DND-41 (cell line): ENCODE data around the gene ZNF607.

Experiments used
- ATAC-seq: fragments of 200-7000 bp; cut with Tn5 transposase; 3 replicates; pipeline ENCODE4 v1.9.1; 2021; ENCODE audit warnings: low read depth; ENCODE audit not compliant: insufficient read depth
- DNase-seq: peaks from one replicate; pipeline ENCODE4 v3.0.0-alpha.2; 2020
- H2AFZ ChIP-seq: 2 replicates; pipeline ENCODE4 v1.6.0; 2012; ENCODE audit warnings: low read depth, low read length
- H3K27ac ChIP-seq: 2 replicates; pipeline ENCODE4 v1.5.1; 2012; ENCODE audit warnings: low read length, inconsistent platforms
- H3K27me3 ChIP-seq: fragments of 200-600 bp; sonication (generic); 2 replicates; pipeline ENCODE4 v1.6.0; 2012; ENCODE audit warnings: low read length, mild to moderate bottlenecking, inconsistent platforms; ENCODE audit not compliant: insufficient read depth, poor library complexity
- H3K36me3 ChIP-seq: 2 replicates; pipeline ENCODE4 v1.5.1; 2012; ENCODE audit warnings: low read length, inconsistent platforms; ENCODE audit not compliant: insufficient read depth
- H3K4me1 ChIP-seq: 2 replicates; pipeline ENCODE4 v1.5.1; 2012; ENCODE audit warnings: mild to moderate bottlenecking, low read length; ENCODE audit not compliant: insufficient read depth
- H3K4me2 ChIP-seq: 2 replicates; pipeline ENCODE4 v1.6.0; 2012; ENCODE audit warnings: mild to moderate bottlenecking, moderate library complexity, low read length, inconsistent platforms; ENCODE audit not compliant: insufficient read depth
- H3K4me3 ChIP-seq, 2 experiments: fragments of 200-600 bp in 1 of 2; shearing (Covaris generic) in 1 of 2; 2 replicates each; pipeline ENCODE4 v1.5.1; 2012 to 2016; ENCODE audit warnings: inconsistent platforms in 2 of 2, low read length in 2 of 2, mild to moderate bottlenecking in 2 of 2, low read depth in 1 of 2, moderate library complexity in 1 of 2
- H3K79me2 ChIP-seq: 2 replicates; pipeline ENCODE4 v1.6.0; 2012; ENCODE audit warnings: low read length, inconsistent platforms; ENCODE audit not compliant: insufficient read depth
- H3K9ac ChIP-seq: 2 replicates; pipeline ENCODE4 v1.6.0; 2012; ENCODE audit warnings: low read depth, mild to moderate bottlenecking, inconsistent platforms, low read length, moderate library complexity
- H3K9me3 ChIP-seq: 2 replicates; pipeline ENCODE4 v1.5.1; 2012; ENCODE audit warnings: low read length, moderate library complexity, mild to moderate bottlenecking, inconsistent platforms; ENCODE audit not compliant: insufficient read depth, severe bottlenecking
- H4K20me1 ChIP-seq: 2 replicates; pipeline ENCODE4 v1.6.0; 2012; ENCODE audit warnings: low read length; ENCODE audit not compliant: insufficient read depth
- CTCF ChIP-seq: IDR thresholded peaks from 2 replicates; pipeline ENCODE4 v1.5.1; 2012; ENCODE audit warnings: borderline replicate concordance, low read length, moderate library complexity, mild to moderate bottlenecking; ENCODE audit not compliant: poor library complexity, severe bottlenecking; ENCODE audit errors: extremely low read depth
- EZH2 ChIP-seq: IDR thresholded peaks from 3 replicates; pipeline ENCODE4 v1.6.1; 2012; ENCODE audit warnings: borderline replicate concordance, low read depth, mild to moderate bottlenecking, moderate library complexity, low read length, inconsistent platforms; ENCODE audit not compliant: severe bottlenecking

The ZNF607 gene

GRCh38 chr19:37706052-37706605 is 13.4 kb downstream of the ZNF607 start:
- no peaks in the 10 kb centered on the region for H3K27me3 ChIP-seq
- H3K9ac ChIP-seq = no peak overlapping the region
- no peak overlapping the region for H3K27ac ChIP-seq
- no peak overlapping the region for H3K4me2 ChIP-seq
- TF ChIP-seq EZH2 = no peak
- TF ChIP-seq CTCF = no peak
- H3K4me3 ChIP-seq = no peak overlapping the region
- no peak overlapping the region for H2AFZ ChIP-seq
- ATAC-seq (no peak), DNase-seq (no peak)
- H3K36me3 ChIP-seq = peaks cover 63% of the 10 kb centered on the region
- no peaks in the 10 kb centered on the region for H3K9me3 ChIP-seq
- H4K20me1 ChIP-seq = no peaks in the 10 kb centered on the region
- H3K4me1 ChIP-seq = no peaks in the 10 kb centered on the region
- peaks cover 6% of the 10 kb centered on the region; the same call in 1 of the 2 replicates for H3K79me2 ChIP-seq

DNA sequence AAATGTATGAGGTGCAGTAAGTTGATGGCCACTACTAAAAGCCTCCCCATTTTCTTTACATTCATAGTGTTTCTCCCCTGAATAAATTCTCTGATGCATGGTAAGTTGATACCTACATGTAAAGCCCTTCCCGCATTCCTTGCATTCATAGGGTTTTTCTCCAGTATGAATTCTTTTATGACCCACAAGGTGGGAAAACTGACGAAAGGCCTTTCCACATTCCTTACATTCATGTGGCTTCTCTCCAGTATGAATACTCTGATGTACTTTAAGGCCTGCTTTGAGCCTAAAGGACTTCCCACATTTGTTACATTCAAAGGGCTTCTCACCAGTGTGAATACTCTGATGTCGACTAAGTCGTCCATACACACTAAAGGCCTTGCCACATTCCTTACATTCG is 20.5 kb downstream of the ZNF607 start:
- H3K9ac ChIP-seq = no peak overlapping the region
- no peak for DNase-seq
- ATAC-seq = no peak
- no peak for TF ChIP-seq CTCF
- TF ChIP-seq EZH2 = no peak
- no peak overlapping the region for H2AFZ ChIP-seq
- H3K36me3 ChIP-seq = peaks cover 53% of the 10 kb centered on the region
- no peaks in the 10 kb centered on the region for H3K79me2 ChIP-seq
- H3K4me3 ChIP-seq = no peak overlapping the region
- H3K4me1 ChIP-seq = no peaks in the 10 kb centered on the region
- no peaks in the 10 kb centered on the region for H3K27me3 ChIP-seq
- H4K20me1 ChIP-seq = no peaks in the 10 kb centered on the region
- no peak overlapping the region for H3K27ac ChIP-seq
- H3K9me3 ChIP-seq = no peaks in the 10 kb centered on the region
- H3K4me2 ChIP-seq = no peak overlapping the region

- no peaks in the 10 kb centered on the region for H4K20me1 ChIP-seq
- H2AFZ ChIP-seq = no peak overlapping the region
- no peak overlapping the region for H3K27ac ChIP-seq
- H3K4me3 ChIP-seq = no peak overlapping the region
- no peaks in the 10 kb centered on the region for H3K9me3 ChIP-seq
- H3K36me3 ChIP-seq = peaks cover 48% of the 10 kb centered on the region
- 0 out of 2 replicates have a peak, but pooled peaks cover under 1% of the 10 kb centered on the region for H3K4me1 ChIP-seq
- H3K27me3 ChIP-seq = no peaks in the 10 kb centered on the region
- ATAC-seq (no peak), DNase-seq (no peak)
- no peaks in the 10 kb centered on the region for H3K79me2 ChIP-seq
- H3K4me2 ChIP-seq = no peak overlapping the region
- H3K9ac ChIP-seq = no peak overlapping the region
- TF ChIP-seq EZH2 (no peak), CTCF (no peak)
Observed at GRCh38 chr19:37698216-37698615, 21.3 kb downstream of the ZNF607 start.
